Lung (tissue), 12 donors: ENCODE data around the gene PRPF8. TPM values are rescaled to one million over a fixed set of nuclear protein-coding genes. Genes with fewer than 3 reads are reported as not detected.

Experiments
- ATAC-seq: fragments of 200-7000 bp; cut with Tn5 transposase; one replicate; pipeline ENCODE4 v1.9.1; 2020; ENCODE audit warnings: moderate number of reproducible peaks; ENCODE audit not compliant: insufficient read depth, low FRiP score
- DNase-seq, 3 donors: peaks; one replicate each; pipeline ENCODE4 v3.0.0-alpha.2; 2013 to 2017
- H3K27ac ChIP-seq, 2 donors: one replicate each; pipeline ENCODE4 v1.5.1; 2013; ENCODE audit warnings: mild to moderate bottlenecking in 2 of 2, moderate library complexity in 2 of 2, control low read depth in 1 of 2, inconsistent platforms in 1 of 2, low read depth in 1 of 2, low read length in 1 of 2
- H3K27me3 ChIP-seq, 3 donors: one replicate each; pipeline ENCODE4 v1.5.1; 2013; ENCODE audit warnings: low read length in 2 of 3; ENCODE audit not compliant: control insufficient read depth in 3 of 3, insufficient read depth in 3 of 3
- H3K36me3 ChIP-seq, 4 donors: one replicate each; pipeline ENCODE4 v1.5.1; 2013; ENCODE audit warnings: low read length in 4 of 4, mild to moderate bottlenecking in 1 of 4, moderate library complexity in 1 of 4; ENCODE audit not compliant: control insufficient read depth in 4 of 4, insufficient read depth in 4 of 4
- H3K4me1 ChIP-seq, 5 donors: one replicate each; pipeline ENCODE4 v1.5.1; 2013; ENCODE audit warnings: low read length in 5 of 5, mild to moderate bottlenecking in 2 of 5, moderate library complexity in 1 of 5; ENCODE audit not compliant: control insufficient read depth in 5 of 5, insufficient read depth in 5 of 5
- H3K4me3 ChIP-seq: one replicate; pipeline ENCODE4 v1.5.1; 2013; ENCODE audit warnings: mild to moderate bottlenecking, control low read depth, moderate library complexity
- H3K9ac ChIP-seq, 2 donors: one replicate each; pipeline ENCODE4 v1.5.1; 2013; ENCODE audit warnings: low read length in 2 of 2, control low read depth in 1 of 2; ENCODE audit not compliant: insufficient read depth in 1 of 2
- H3K9me3 ChIP-seq, 4 donors: one replicate each; pipeline ENCODE4 v1.5.1; 2013; ENCODE audit warnings: low read length in 3 of 4, mild to moderate bottlenecking in 1 of 4, moderate library complexity in 1 of 4; ENCODE audit not compliant: control insufficient read depth in 4 of 4, insufficient read depth in 3 of 4
- WGBS, 2 donors: extraction: QIAGEN DNeasy Blood & Tissue Kit; methylation state at CpG; one replicate each; pipeline ENCODE4 v1.1.7; 2013; 5-methylcytosine and 5-hydroxymethylcytosine counted together
- polyA plus RNA-seq, 2 donors: library from polyadenylated mRNA; stranded (reverse); fragments of 200-250 nt; gene quantifications; one replicate each; pipeline ENCODE4 v1.2.1, GENCODE V29; 2013
- total RNA-seq, 2 donors: library from RNA; depleted of rRNA in 1 of 2; stranded (reverse); fragments of >200 nt in 1 of 2; gene quantifications; one replicate each; pipeline ENCODE4 v1.2.1, GENCODE V29; 2014 to 2021
- TF ChIP-seq, protein P1 (sequence below): IDR thresholded peaks from 2 replicates; pipeline ENCODE4 v1.5.1; 2012; ENCODE audit warnings: mild to moderate bottlenecking; ENCODE audit errors: control extremely low read depth, extremely low read depth
- donor health status: control.
- donor health status: control.
- donor health status: Bipolar disorder and iron deficiency.
- donor health status: healthy.
- donor health status: DM: yes; HTN: yes; CAD: no.

PRPF8 gene
- total and polyA plus RNA-seq, 4 donors: 97.2 to 277 (median 161) TPM

GRCh38 chr17:1732241-1732832 is 47.7 kb upstream of the PRPF8 start:
- WGBS, 2 donors: 97 to 98% methylated on average over 22 of the region's 22 CpGs
- no peak for ATAC-seq
- no peak overlapping the region for H3K4me3 ChIP-seq
- H3K4me1 ChIP-seq: peaks cover 0 to 16% (median 4%) of the 10 kb centered on the region in 5 donors
- no peak overlapping the region for H3K9ac ChIP-seq
- peaks cover 0 to 64% (median 8%) of the 10 kb centered on the region in 4 donors for H3K36me3 ChIP-seq
- TF ChIP-seq, protein P1, sequence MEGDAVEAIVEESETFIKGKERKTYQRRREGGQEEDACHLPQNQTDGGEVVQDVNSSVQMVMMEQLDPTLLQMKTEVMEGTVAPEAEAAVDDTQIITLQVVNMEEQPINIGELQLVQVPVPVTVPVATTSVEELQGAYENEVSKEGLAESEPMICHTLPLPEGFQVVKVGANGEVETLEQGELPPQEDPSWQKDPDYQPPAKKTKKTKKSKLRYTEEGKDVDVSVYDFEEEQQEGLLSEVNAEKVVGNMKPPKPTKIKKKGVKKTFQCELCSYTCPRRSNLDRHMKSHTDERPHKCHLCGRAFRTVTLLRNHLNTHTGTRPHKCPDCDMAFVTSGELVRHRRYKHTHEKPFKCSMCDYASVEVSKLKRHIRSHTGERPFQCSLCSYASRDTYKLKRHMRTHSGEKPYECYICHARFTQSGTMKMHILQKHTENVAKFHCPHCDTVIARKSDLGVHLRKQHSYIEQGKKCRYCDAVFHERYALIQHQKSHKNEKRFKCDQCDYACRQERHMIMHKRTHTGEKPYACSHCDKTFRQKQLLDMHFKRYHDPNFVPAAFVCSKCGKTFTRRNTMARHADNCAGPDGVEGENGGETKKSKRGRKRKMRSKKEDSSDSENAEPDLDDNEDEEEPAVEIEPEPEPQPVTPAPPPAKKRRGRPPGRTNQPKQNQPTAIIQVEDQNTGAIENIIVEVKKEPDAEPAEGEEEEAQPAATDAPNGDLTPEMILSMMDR: no peak
- no peaks in the 10 kb centered on the region for H3K9me3 ChIP-seq
- no peak overlapping the region for H3K27ac ChIP-seq
- H3K27me3 ChIP-seq: no peaks in the 10 kb centered on the region
- DNase-seq: no peak

- Histone ChIP-seq H3K36me3 (peaks cover 0 to 67% (median 5%) of the 10 kb centered on the region in 4 donors), H3K4me1 (peaks cover 0 to 16% (median 0%) of the 10 kb centered on the region in 5 donors), H3K4me3 (no peak overlapping the region), H3K27me3 (no peaks in the 10 kb centered on the region), H3K27ac (peak overlapping the region in 1 of 2 donors; percentile 83), H3K9ac (no peak overlapping the region), H3K9me3 (no peaks in the 10 kb centered on the region)
- DNase-seq (no peak), ATAC-seq (no peak)
- 83 to 92% methylated on average over 10 of the region's 10 CpGs for WGBS, 2 donors
- TF ChIP-seq, protein P1: no peak
Observed at GRCh38 chr17:1731194-1731506, 46.5 kb upstream of the PRPF8 start.

GRCh38 chr17:1730326-1731193 is 45.9 kb upstream of the PRPF8 start:
- peak; percentile 76 to 89 (median 86) for DNase-seq
- H3K9ac ChIP-seq: no peak overlapping the region
- no peaks in the 10 kb centered on the region for H3K27me3 ChIP-seq
- no peak overlapping the region for H3K4me3 ChIP-seq
- peaks cover 0 to 15% (median 0%) of the 10 kb centered on the region in 5 donors for H3K4me1 ChIP-seq
- WGBS, 2 donors: 80 to 86% methylated on average over 39 to 40 of the region's 40 CpGs
- ATAC-seq: no peak
- TF ChIP-seq, protein P1: no peak
- H3K36me3 ChIP-seq: peaks cover 0 to 63% (median 5%) of the 10 kb centered on the region in 4 donors
- H3K9me3 ChIP-seq: no peaks in the 10 kb centered on the region
- peak overlapping the region; percentile 43 to 83 for H3K27ac ChIP-seq
